GM13976 (cell line): Measurements from ENCODE around the gene VSNL1.

Experiments used
- DNase-seq: peaks from one replicate; pipeline ENCODE4 v3.0.0; 2012; ENCODE audit warnings: low spot score
- CTCF ChIP-seq: IDR thresholded peaks from 2 replicates; pipeline ENCODE4 v1.5.1; 2012; ENCODE audit warnings: borderline replicate concordance, mild to moderate bottlenecking; ENCODE audit not compliant: insufficient read depth; ENCODE audit errors: extremely low read depth, missing control alignments, control extremely low read depth
- in situ Hi-C: fragments of 300-500 bp; cut with MboI; formaldehyde crosslinking; loops from one replicate; pipeline ENCODE4 v1.12.0; 2022; ENCODE audit warnings: low sequenced_read_pairs, mixed read lengths, inconsistent platforms; ENCODE audit not compliant: unreplicated experiment

The VSNL1 gene

DNA sequence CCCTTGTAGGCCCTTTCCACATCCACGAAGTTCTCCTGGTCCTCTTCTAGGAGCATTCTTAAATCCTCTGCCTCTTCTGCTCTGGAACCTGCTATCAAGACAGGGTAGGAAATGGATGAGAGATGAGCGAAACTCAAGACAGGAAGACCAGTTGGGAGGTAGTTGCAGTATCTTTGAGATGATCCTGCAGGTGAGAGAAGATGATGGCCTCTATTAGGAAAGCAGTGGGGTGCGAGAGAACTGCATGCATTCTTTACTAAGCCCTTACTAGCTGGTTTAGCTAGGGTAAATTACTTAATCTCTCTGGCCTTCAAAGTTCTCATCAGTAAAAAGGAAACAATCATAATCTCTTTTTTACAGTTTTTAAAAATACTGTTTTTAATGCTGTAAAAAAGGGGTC, 47.0 kb downstream of the VSNL1 start:
- in situ Hi-C loops = no loop called here
- no peak for TF ChIP-seq CTCF
- DNase-seq = no peak

- no peak for DNase-seq
- in situ Hi-C loops = no loop called here
- TF ChIP-seq CTCF = no peak
These were observed 47.5 kb downstream of the VSNL1 start for GRCh38 chr2:17588031-17588430.

- no peak for DNase-seq
- in situ Hi-C loops = no loop called here
- no peak for TF ChIP-seq CTCF
These were observed 49.0 kb downstream of the VSNL1 start for GRCh38 chr2:17589406-17590035.

GRCh38 chr2:17590342-17590911, 49.9 kb downstream of the VSNL1 start:
- DNase-seq = no peak
- TF ChIP-seq CTCF = no peak
- in situ Hi-C loops = no loop called here

DNA sequence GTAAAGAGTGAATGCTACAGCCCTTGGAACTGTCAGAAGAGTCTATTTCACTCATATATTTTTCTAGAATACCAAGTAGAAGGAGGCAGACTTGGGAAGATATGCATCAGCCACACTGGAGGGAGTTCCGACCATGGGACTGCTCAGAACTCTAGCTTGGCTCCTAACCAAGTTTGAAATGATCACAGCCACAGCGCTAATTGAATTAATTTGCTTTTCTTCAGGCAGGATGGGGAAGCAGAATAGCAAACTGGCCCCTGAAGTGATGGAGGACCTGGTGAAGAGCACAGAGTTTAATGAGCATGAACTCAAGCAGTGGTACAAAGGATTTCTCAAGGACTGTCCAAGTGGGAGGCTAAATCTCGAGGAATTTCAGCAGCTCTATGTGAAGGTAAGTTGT, 51.4 kb downstream of the VSNL1 start:
- in situ Hi-C loops = no loop called here
- TF ChIP-seq CTCF = no peak
- no peak for DNase-seq

- in situ Hi-C loops = no loop called here
- no peak for DNase-seq
- TF ChIP-seq CTCF = no peak
These were observed 52.4 kb downstream of the VSNL1 start for GRCh38 chr2:17592731-17593409.
